ENCODE measurements around the gene ANKK1. TPM values are rescaled to one million over a fixed set of nuclear protein-coding genes. Genes with fewer than 3 reads are reported as not detected.

The ANKK1 gene
- total RNA-seq, 4 donors from 2014 or later, result 0.57 to 3.3 TPM; not detected in 2

- TF ChIP-seq POLR2A (IDR thresholded peaks at IDR 0.05), result no peak
- TF ChIP-seq CTCF (IDR thresholded peaks at IDR 0.05), result no peak
- Histone ChIP-seq H3K9me3 (no peaks in the 10 kb centered on the region), H3K27me3 (no peaks in the 10 kb centered on the region), H3K36me3 (no peaks in the 10 kb centered on the region), H3K4me1 (no peaks in the 10 kb centered on the region), H3K27ac (no peak overlapping the region), H3K4me3 (no peak overlapping the region)
- no peak for DNase-seq
Observed at GRCh38 chr11:113395782-113396336, 8.3 kb downstream of the ANKK1 start.

DNA sequence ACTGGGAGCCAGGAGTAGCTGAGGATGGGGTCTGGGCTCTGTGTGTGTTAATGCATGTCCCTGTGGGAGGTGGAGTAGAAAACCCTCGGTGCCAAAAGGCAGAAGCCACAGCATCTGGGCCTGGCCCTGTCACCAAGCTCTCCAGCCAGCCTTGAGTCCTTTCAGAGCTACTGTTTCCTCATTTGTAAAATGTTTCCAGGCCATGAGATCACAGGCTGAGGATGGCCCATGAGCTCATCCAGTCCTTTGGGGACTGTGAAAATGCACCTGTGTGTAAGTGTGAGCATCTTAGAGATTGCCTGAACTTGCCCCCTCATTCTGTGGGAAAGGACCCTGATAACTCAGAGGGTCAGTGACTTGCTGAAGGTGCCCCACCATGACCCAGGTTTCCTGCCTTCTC, 9.1 kb downstream of the ANKK1 start:
- TF ChIP-seq CTCF (IDR thresholded peaks at IDR 0.05), result no peak
- TF ChIP-seq POLR2A (IDR thresholded peaks at IDR 0.05), result no peak
- Histone ChIP-seq H3K4me1 (no peaks in the 10 kb centered on the region), H3K27me3 (no peaks in the 10 kb centered on the region)

GRCh38 chr11:113397212-113397611, 9.6 kb downstream of the ANKK1 start:
- no peak for DNase-seq
- H3K36me3 ChIP-seq, result no peaks in the 10 kb centered on the region
- H3K27ac ChIP-seq, result no peak overlapping the region
- H3K4me1 ChIP-seq, result no peaks in the 10 kb centered on the region
- no peak overlapping the region for H3K4me3 ChIP-seq
- H3K9me3 ChIP-seq, result no peaks in the 10 kb centered on the region
- no peaks in the 10 kb centered on the region for H3K27me3 ChIP-seq
- TF ChIP-seq POLR2A (IDR thresholded peaks at IDR 0.05) (no peak), CTCF (IDR thresholded peaks at IDR 0.05) (no peak)

More for the DNA sequence above, 9.1 kb downstream of the ANKK1 start:
- Histone ChIP-seq H3K9me3 (no peaks in the 10 kb centered on the region), H3K36me3 (no peaks in the 10 kb centered on the region), H3K27ac (no peak overlapping the region), H3K4me3 (no peak overlapping the region)
- no peak for DNase-seq

- no peaks in the 10 kb centered on the region for H3K27me3 ChIP-seq
- no peak overlapping the region for H3K27ac ChIP-seq
- H3K9me3 ChIP-seq, result no peaks in the 10 kb centered on the region
- no peaks in the 10 kb centered on the region for H3K4me1 ChIP-seq
- H3K36me3 ChIP-seq, result no peaks in the 10 kb centered on the region
- TF ChIP-seq POLR2A (IDR thresholded peaks at IDR 0.05), result no peak
- TF ChIP-seq CTCF (IDR thresholded peaks at IDR 0.05), result no peak
- no peak overlapping the region for H3K4me3 ChIP-seq
- DNase-seq, result no peak
Observed at GRCh38 chr11:113397821-113398220, 10.2 kb downstream of the ANKK1 start.

DNA sequence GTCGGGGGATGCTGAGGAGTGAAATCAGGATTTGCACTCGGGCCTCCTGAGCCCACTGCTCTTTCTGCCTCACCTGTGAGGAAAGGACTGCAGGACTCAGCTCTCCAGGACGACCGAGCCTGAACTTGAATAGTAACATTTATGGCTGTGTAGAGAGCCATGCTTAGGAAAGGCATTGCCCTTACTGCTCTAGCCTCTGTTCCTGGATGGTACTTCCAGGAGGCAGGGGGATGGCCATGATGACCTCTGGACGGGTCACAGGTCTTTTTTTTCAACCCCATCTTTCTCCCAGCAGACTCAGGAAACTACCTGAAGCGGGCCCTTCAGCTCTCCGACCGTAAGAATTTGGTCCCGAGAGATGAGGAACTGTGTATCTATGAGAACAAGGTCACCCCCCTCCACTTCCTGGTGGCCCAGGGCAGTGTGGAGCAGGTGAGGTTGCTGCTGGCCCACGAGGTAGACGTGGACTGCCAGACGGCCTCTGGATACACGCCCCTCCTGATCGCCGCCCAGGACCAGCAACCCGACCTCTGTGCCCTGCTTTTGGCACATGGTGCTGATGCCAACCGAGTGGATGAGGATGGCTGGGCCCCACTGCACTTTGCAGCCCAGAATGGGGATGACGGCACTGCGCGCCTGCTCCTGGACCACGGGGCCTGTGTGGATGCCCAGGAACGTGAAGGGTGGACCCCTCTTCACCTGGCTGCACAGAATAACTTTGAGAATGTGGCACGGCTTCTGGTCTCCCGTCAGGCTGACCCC, 11.3 kb downstream of the ANKK1 start:
- Histone ChIP-seq H3K27ac (no peak overlapping the region), H3K4me3 (no peak overlapping the region), H3K36me3 (no peaks in the 10 kb centered on the region), H3K27me3 (no peaks in the 10 kb centered on the region), H3K4me1 (no peaks in the 10 kb centered on the region), H3K9me3 (no peaks in the 10 kb centered on the region)
- no peak for DNase-seq
- TF ChIP-seq POLR2A (IDR thresholded peaks at IDR 0.05), result no peak
- no peak for TF ChIP-seq CTCF (IDR thresholded peaks at IDR 0.05)

Data from Peyer's patch (tissue), 4 donors.